ENCODE data around the gene PCDHA4. TPM values are rescaled to one million over a fixed set of nuclear protein-coding genes. Genes with fewer than 3 reads are reported as not detected.
"Not testable (repeated sequence)": the region's sequence is repeated elsewhere in the genome, so short reads cannot be mapped to it uniquely, and the experiment has no call there.

PCDHA4 gene
- total RNA-seq, 1 donor from 2014 or later: 19.8 TPM

- Mint-ChIP-seq H3K36me3 (peaks cover 48% of the 10 kb centered on the region), H3K9me3 (peaks cover 37% of the 10 kb centered on the region)
- DNase-seq (ENCODE audit: low spot score in 2 of 2, unreplicated experiment in 2 of 2); H3K4me1 Mint-ChIP-seq; H3K27me3 Mint-ChIP-seq (ENCODE audit: low read depth); H3K4me3 Mint-ChIP-seq; H3K27ac Mint-ChIP-seq: not testable (repeated sequence)
Observed at GRCh38 chr5:140849831-140850634, 43.2 kb downstream of the PCDHA4 start.

GRCh38 chr5:140855772-140856674 lies 49.2 kb downstream of the PCDHA4 start, which contains the start of gene PCDHA10:
Gene PCDHA10, plus strand, starts transcription at chr5:140855897. Its CDS starts 152 bp downstream, at chr5:140856049.
- Mint-ChIP-seq H3K27ac (peak within 1 kb of the TSS; percentile 93), H3K27me3 (ENCODE audit: low read depth) (no peaks in the 10 kb centered on the region), H3K9me3 (peaks cover 34% of the 10 kb centered on the region), H3K36me3 (peaks cover 56% of the 10 kb centered on the region), H3K4me3 (peak within 1 kb of the TSS; percentile 77), H3K4me1 (peaks cover 9% of the 10 kb centered on the region)
- DNase-seq (ENCODE audit: low spot score in 2 of 2, unreplicated experiment in 2 of 2): no peak
- TF ChIP-seq, protein P1, sequence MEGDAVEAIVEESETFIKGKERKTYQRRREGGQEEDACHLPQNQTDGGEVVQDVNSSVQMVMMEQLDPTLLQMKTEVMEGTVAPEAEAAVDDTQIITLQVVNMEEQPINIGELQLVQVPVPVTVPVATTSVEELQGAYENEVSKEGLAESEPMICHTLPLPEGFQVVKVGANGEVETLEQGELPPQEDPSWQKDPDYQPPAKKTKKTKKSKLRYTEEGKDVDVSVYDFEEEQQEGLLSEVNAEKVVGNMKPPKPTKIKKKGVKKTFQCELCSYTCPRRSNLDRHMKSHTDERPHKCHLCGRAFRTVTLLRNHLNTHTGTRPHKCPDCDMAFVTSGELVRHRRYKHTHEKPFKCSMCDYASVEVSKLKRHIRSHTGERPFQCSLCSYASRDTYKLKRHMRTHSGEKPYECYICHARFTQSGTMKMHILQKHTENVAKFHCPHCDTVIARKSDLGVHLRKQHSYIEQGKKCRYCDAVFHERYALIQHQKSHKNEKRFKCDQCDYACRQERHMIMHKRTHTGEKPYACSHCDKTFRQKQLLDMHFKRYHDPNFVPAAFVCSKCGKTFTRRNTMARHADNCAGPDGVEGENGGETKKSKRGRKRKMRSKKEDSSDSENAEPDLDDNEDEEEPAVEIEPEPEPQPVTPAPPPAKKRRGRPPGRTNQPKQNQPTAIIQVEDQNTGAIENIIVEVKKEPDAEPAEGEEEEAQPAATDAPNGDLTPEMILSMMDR (IDR thresholded peaks at IDR 0.05; ENCODE audit: unreplicated experiment): peak; percentile 25

- DNase-seq (ENCODE audit: low spot score in 2 of 2, unreplicated experiment in 2 of 2): no peak
- peaks cover 9% of the 10 kb centered on the region for H3K4me1 Mint-ChIP-seq
- peaks cover 63% of the 10 kb centered on the region for H3K36me3 Mint-ChIP-seq
- H3K9me3 Mint-ChIP-seq: peaks cover 44% of the 10 kb centered on the region
- H3K27ac Mint-ChIP-seq: no peak overlapping the region
- TF ChIP-seq, protein P1 (IDR thresholded peaks at IDR 0.05; ENCODE audit: unreplicated experiment): no peak
- no peaks in the 10 kb centered on the region for H3K27me3 Mint-ChIP-seq (ENCODE audit: low read depth)
- H3K4me3 Mint-ChIP-seq: no peak overlapping the region
Observed at GRCh38 chr5:140857177-140857986, 50.5 kb downstream of the PCDHA4 start.

- no peak overlapping the region for H3K4me3 Mint-ChIP-seq
- H3K9me3 Mint-ChIP-seq: peaks cover 42% of the 10 kb centered on the region
- peaks cover 9% of the 10 kb centered on the region for H3K4me1 Mint-ChIP-seq
- no peak for DNase-seq (ENCODE audit: low spot score in 2 of 2, unreplicated experiment in 2 of 2)
- TF ChIP-seq, protein P1 (IDR thresholded peaks at IDR 0.05; ENCODE audit: unreplicated experiment): no peak
- no peaks in the 10 kb centered on the region for H3K27me3 Mint-ChIP-seq (ENCODE audit: low read depth)
- no peak overlapping the region for H3K27ac Mint-ChIP-seq
- peaks cover 66% of the 10 kb centered on the region for H3K36me3 Mint-ChIP-seq
Observed at GRCh38 chr5:140857987-140858240, 51.0 kb downstream of the PCDHA4 start.

DNA sequence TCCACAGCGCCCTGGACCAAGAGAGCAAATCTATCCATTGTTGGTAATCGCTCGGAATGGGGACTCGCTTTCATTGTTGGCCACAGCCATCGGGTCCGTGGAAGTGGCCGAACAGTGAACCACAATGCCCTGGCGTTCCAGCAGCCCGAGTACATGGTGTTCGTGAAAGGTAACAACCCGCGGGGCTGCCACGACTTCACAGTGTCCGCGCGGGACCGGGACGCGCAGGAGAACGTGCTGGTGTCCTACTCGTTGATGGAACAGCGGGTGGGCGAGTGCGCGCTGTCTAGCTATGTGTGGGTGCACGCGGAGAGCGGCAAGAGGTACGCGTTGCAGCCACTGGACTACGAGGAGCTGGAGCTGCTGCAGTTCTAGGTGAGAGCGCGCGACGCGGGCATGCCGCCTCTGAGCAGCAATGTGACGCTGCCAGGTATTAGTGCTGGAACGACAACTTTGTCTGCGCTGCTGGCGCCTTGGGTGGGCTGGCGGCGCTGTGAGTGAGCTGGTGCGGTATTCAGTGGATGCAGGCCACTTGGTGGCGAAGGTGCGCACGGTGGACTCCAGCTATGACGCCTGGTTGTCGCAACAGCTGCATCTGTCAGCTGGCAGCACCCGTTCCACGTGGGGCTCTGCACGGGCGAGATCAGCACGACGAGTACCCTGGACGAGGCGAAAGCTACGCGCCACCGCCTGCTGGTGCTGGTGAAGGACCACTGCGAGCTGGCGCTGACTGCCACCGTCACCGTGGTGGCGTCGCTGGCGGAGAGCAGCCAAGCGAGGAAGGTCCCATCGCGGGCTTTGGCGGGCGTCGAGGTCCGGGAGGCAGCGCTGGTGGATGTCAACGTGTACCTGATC lies 55.8 kb downstream of the PCDHA4 start:
- H3K9me3 Mint-ChIP-seq: peaks cover 34% of the 10 kb centered on the region
- no peaks in the 10 kb centered on the region for H3K4me1 Mint-ChIP-seq
- peaks cover 65% of the 10 kb centered on the region for H3K36me3 Mint-ChIP-seq
- H3K27ac Mint-ChIP-seq: no peak overlapping the region
- TF ChIP-seq, protein P1 (IDR thresholded peaks at IDR 0.05; ENCODE audit: unreplicated experiment): no peak
- H3K4me3 Mint-ChIP-seq: no peak overlapping the region
- no peak for DNase-seq (ENCODE audit: low spot score in 2 of 2, unreplicated experiment in 2 of 2)
- H3K27me3 Mint-ChIP-seq (ENCODE audit: low read depth): no peaks in the 10 kb centered on the region

Other genes with a start within 250 kb of the PCDHA4 start
- 34.9 to 37.5 TPM (median 37.0 TPM) in 3 replicates for gene SRA1, start 249.6 kb upstream of the PCDHA4 start, total RNA-seq
- 59.9 to 68.5 TPM (median 63.6 TPM) in 3 replicates for gene APBB3, start 242.5 kb upstream of the PCDHA4 start, total RNA-seq
- gene SLC35A4, start 242.2 kb upstream of the PCDHA4 start, total RNA-seq: 56.5 to 62.2 TPM (median 61.5 TPM) in 3 replicates
- gene CD14, start 173.9 kb upstream of the PCDHA4 start, total RNA-seq: 0.34 to 0.63 TPM (median 0.35 TPM) in 3 replicates
- 20.6 to 21.2 TPM (median 21.0 TPM) in 3 replicates for gene TMCO6, start 167.6 kb upstream of the PCDHA4 start, total RNA-seq
- 41.2 to 46.9 TPM (median 45.5 TPM) in 3 replicates for gene NDUFA2, start 159.4 kb upstream of the PCDHA4 start, total RNA-seq
- gene IK, start 159.2 kb upstream of the PCDHA4 start, total RNA-seq: 85.0 to 85.8 TPM (median 85.8 TPM) in 3 replicates
- 24.9 to 26.8 TPM (median 26.0 TPM) in 3 replicates for gene WDR55, start 142.2 kb upstream of the PCDHA4 start, total RNA-seq
- 3.3 to 3.9 TPM (median 3.5 TPM) in 3 replicates for gene DND1, start 133.5 kb upstream of the PCDHA4 start, total RNA-seq
- 73.7 to 77.2 TPM (median 76.9 TPM) in 3 replicates for gene HARS1, start 115.7 kb upstream of the PCDHA4 start, total RNA-seq
- gene HARS2, start 115.6 kb upstream of the PCDHA4 start, total RNA-seq: 32.4 to 35.6 TPM (median 33.5 TPM) in 3 replicates
- 49.8 to 52.2 TPM (median 50.7 TPM) in 3 replicates for gene ZMAT2, start 106.6 kb upstream of the PCDHA4 start, total RNA-seq
- gene PCDHA1, start 20.9 kb upstream of the PCDHA4 start, total RNA-seq: not detected in 3 replicates
- 0.44 to 0.88 TPM (median 0.87 TPM) in 3 replicates for gene PCDHA2, start 12.2 kb upstream of the PCDHA4 start, total RNA-seq
- gene PCDHA3, start 6.0 kb upstream of the PCDHA4 start, total RNA-seq: 0.31 to 0.40 TPM (median 0.32 TPM) in 3 replicates
- 3.6 to 3.7 TPM (median 3.6 TPM) in 3 replicates for gene PCDHA5, start 14.5 kb downstream of the PCDHA4 start, total RNA-seq
- 14.5 to 15.7 TPM (median 15.2 TPM) in 3 replicates for gene PCDHA6, start 20.9 kb downstream of the PCDHA4 start, total RNA-seq
- 4.2 to 5.5 TPM (median 4.5 TPM) in 3 replicates for gene PCDHA7, start 27.2 kb downstream of the PCDHA4 start, total RNA-seq
- gene PCDHA8, start 34.1 kb downstream of the PCDHA4 start, total RNA-seq: 4.5 to 5.4 TPM (median 4.7 TPM) in 3 replicates
- 3.1 to 4.0 TPM (median 3.4 TPM) in 3 replicates for gene PCDHA9, start 41.3 kb downstream of the PCDHA4 start, total RNA-seq
- 18.6 to 20.1 TPM (median 19.8 TPM) in 3 replicates for gene PCDHA10, start 48.8 kb downstream of the PCDHA4 start, total RNA-seq
- gene PCDHA11, start 61.9 kb downstream of the PCDHA4 start, total RNA-seq: 11.7 to 12.8 TPM (median 11.8 TPM) in 3 replicates
- gene PCDHA12, start 68.2 kb downstream of the PCDHA4 start, total RNA-seq: 22.5 to 22.8 TPM (median 22.5 TPM) in 3 replicates
- gene PCDHA13, start 75.1 kb downstream of the PCDHA4 start, total RNA-seq: 5.4 to 6.1 TPM (median 5.8 TPM) in 3 replicates
- gene PCDHAC1, start 119.2 kb downstream of the PCDHA4 start, total RNA-seq: 9.2 to 10.1 TPM (median 9.7 TPM) in 3 replicates
- 12.1 to 12.7 TPM (median 12.4 TPM) in 3 replicates for gene PCDHAC2, start 159.4 kb downstream of the PCDHA4 start, total RNA-seq
- gene PCDHB1, start 244.3 kb downstream of the PCDHA4 start, total RNA-seq: 0.16 to 0.18 TPM (median 0.16 TPM) in 3 replicates

Data from mesothelial cell of epicardium (in vitro differentiated cells).